Neuronal stem cell (in vitro differentiated cells): ENCODE results near the gene DTX4.

Experiments used
- DNase-seq: peaks from one replicate; pipeline ENCODE4 v3.0.0-alpha.2; 2013; ENCODE audit warnings: low spot score
- H2AFZ ChIP-seq: one replicate; pipeline ENCODE4 v1.6.1; 2013; ENCODE audit warnings: mild to moderate bottlenecking, low read length, inconsistent platforms
- H2AK5ac ChIP-seq: 2 replicates; pipeline ENCODE4 v1.6.1; 2013; ENCODE audit warnings: low read depth, mild to moderate bottlenecking, inconsistent platforms, low read length, moderate library complexity, mixed read lengths
- H2BK120ac ChIP-seq: 2 replicates; pipeline ENCODE4 v1.6.1; 2013; ENCODE audit warnings: low read depth, mild to moderate bottlenecking, inconsistent platforms, low read length, moderate library complexity, mixed read lengths
- H2BK12ac ChIP-seq: one replicate; pipeline ENCODE4 v1.6.1; 2013; ENCODE audit warnings: low read length, inconsistent platforms
- H2BK15ac ChIP-seq: 2 replicates; pipeline ENCODE4 v1.6.1; 2013; ENCODE audit warnings: mild to moderate bottlenecking, low read length, inconsistent platforms, mixed read lengths
- H2BK5ac ChIP-seq: one replicate; pipeline ENCODE4 v1.6.1; 2013; ENCODE audit warnings: inconsistent platforms, mild to moderate bottlenecking, low read length, moderate library complexity
- H3K14ac ChIP-seq: one replicate; pipeline ENCODE4 v1.6.1; 2013; ENCODE audit warnings: low read length, inconsistent platforms
- H3K18ac ChIP-seq: 2 replicates; pipeline ENCODE4 v1.6.1; 2013; ENCODE audit warnings: low read length, inconsistent platforms
- H3K23ac ChIP-seq: 2 replicates; pipeline ENCODE4 v1.6.1; 2013; ENCODE audit warnings: low read depth, mild to moderate bottlenecking, mixed read lengths, low read length, inconsistent platforms; ENCODE audit not compliant: poor library complexity
- H3K27ac ChIP-seq: replicated peaks from 3 replicates; pipeline ENCODE4 v1.5.1; 2013; ENCODE audit warnings: low read length, inconsistent platforms
- H3K27me3 ChIP-seq, 3 experiments: 2 replicates each; pipeline ENCODE4 v1.6.1; 2013; ENCODE audit warnings: low read length in 3 of 3, mild to moderate bottlenecking in 2 of 3, inconsistent platforms in 1 of 3, low read depth in 1 of 3, mixed read lengths in 1 of 3, moderate library complexity in 1 of 3; ENCODE audit not compliant: control insufficient read depth in 3 of 3, insufficient read depth in 3 of 3
- H3K36me3 ChIP-seq, 2 donors: replicated peaks in 1 of 2; 2 replicates each; pipeline ENCODE4 v1.6.1; 2013; ENCODE audit warnings: low read length in 2 of 2; ENCODE audit not compliant: control insufficient read depth in 2 of 2, insufficient read depth in 2 of 2
- H3K4ac ChIP-seq: 2 replicates; pipeline ENCODE4 v1.6.1; 2013; ENCODE audit warnings: inconsistent platforms, mild to moderate bottlenecking, low read length, moderate library complexity
- H3K4me1 ChIP-seq, 2 donors: 1 replicate in 1 of 2; 2 replicates in 1 of 2; pipeline ENCODE4 v1.6.1; 2013; ENCODE audit warnings: low read length in 2 of 2, low read depth in 1 of 2; ENCODE audit not compliant: control insufficient read depth in 2 of 2, insufficient read depth in 1 of 2
- H3K4me2 ChIP-seq: one replicate; pipeline ENCODE4 v1.6.1; 2013; ENCODE audit warnings: mild to moderate bottlenecking, low read length, inconsistent platforms; ENCODE audit not compliant: insufficient read depth, poor library complexity, severe bottlenecking
- H3K4me3 ChIP-seq, 2 donors: 2 replicates each; pipeline ENCODE4 v1.5.1; 2013; ENCODE audit warnings: low read length in 2 of 2, mild to moderate bottlenecking in 2 of 2, inconsistent platforms in 1 of 2, moderate library complexity in 1 of 2
- H3K79me1 ChIP-seq: one replicate; pipeline ENCODE4 v1.6.1; 2013; ENCODE audit warnings: low read depth, mild to moderate bottlenecking, inconsistent platforms, low read length, moderate library complexity
- H3K9ac ChIP-seq: one replicate; pipeline ENCODE4 v1.6.1; 2013; ENCODE audit warnings: mild to moderate bottlenecking, low read depth, low read length, inconsistent platforms; ENCODE audit not compliant: poor library complexity
- H3K9me3 ChIP-seq, 2 donors: replicated peaks in 1 of 2; 2 replicates each; pipeline versions ENCODE3 to v1.6.1; 2013; ENCODE audit warnings: low read length in 2 of 2, mild to moderate bottlenecking in 2 of 2, inconsistent platforms in 1 of 2, low read depth in 1 of 2, mixed read lengths in 1 of 2, moderate library complexity in 1 of 2; ENCODE audit not compliant: control insufficient read depth in 2 of 2, insufficient read depth in 1 of 2
- H4K8ac ChIP-seq: one replicate; pipeline ENCODE4 v1.6.1; 2013; ENCODE audit warnings: low read depth, mild to moderate bottlenecking, inconsistent platforms, low read length, moderate library complexity
- H4K91ac ChIP-seq: one replicate; pipeline ENCODE4 v1.6.1; 2013; ENCODE audit warnings: low read length, low read depth, mild to moderate bottlenecking, inconsistent platforms; ENCODE audit not compliant: poor library complexity
- WGBS, 2 donors: extraction: QIAGEN DNeasy Blood & Tissue Kit; methylation state at CpG; one replicate each; pipeline ENCODE4 v1.1.7; 2013; ENCODE audit warnings: missing lambda C conversion rate in 2 of 2, mixed read lengths in 1 of 2; ENCODE audit not compliant: insufficient read length in 2 of 2, insufficient replicate concordance in 1 of 2; ENCODE audit errors: extremely low coverage in 2 of 2; 5-methylcytosine and 5-hydroxymethylcytosine counted together

DTX4 gene

GRCh38 chr11:59212744-59213631 lies 41.1 kb downstream of the DTX4 start, which contains the start of gene MPEG1:
MPEG1 (minus strand) TSS chr11:59212927; CDS start chr11:59212865, 62 bp downstream.
- H2AFZ ChIP-seq, result no peak within 1 kb of the TSS
- no peak within 1 kb of the TSS for H2AK5ac ChIP-seq
- no peaks in the 10 kb centered on the region for H3K9me3 ChIP-seq
- no peak within 1 kb of the TSS for H2BK12ac ChIP-seq
- H3K4me1 ChIP-seq, result no peaks in the 10 kb centered on the region
- H4K8ac ChIP-seq, result no peak within 1 kb of the TSS
- no peaks in the 10 kb centered on the region for H3K79me1 ChIP-seq
- no peak within 1 kb of the TSS for H3K27ac ChIP-seq
- no peak within 1 kb of the TSS for H3K18ac ChIP-seq
- no peak within 1 kb of the TSS for H4K91ac ChIP-seq
- no peaks in the 10 kb centered on the region for H3K27me3 ChIP-seq
- no peak within 1 kb of the TSS for H2BK15ac ChIP-seq
- H3K4me2 ChIP-seq, result no peak within 1 kb of the TSS
- no peak within 1 kb of the TSS for H3K4me3 ChIP-seq
- DNase-seq, result no peak
- no peak within 1 kb of the TSS for H3K23ac ChIP-seq
- no CpG with 5 or more reads among the region's 10 CpGs for WGBS, 2 donors
- peaks cover 9 to 17% of the 10 kb centered on the region in 2 donors for H3K36me3 ChIP-seq
- H3K14ac ChIP-seq, result no peak within 1 kb of the TSS
- no peak within 1 kb of the TSS for H2BK120ac ChIP-seq
- no peak within 1 kb of the TSS for H3K4ac ChIP-seq
- no peak within 1 kb of the TSS for H2BK5ac ChIP-seq
- no peak within 1 kb of the TSS for H3K9ac ChIP-seq

- Histone ChIP-seq H3K4me3 (no peak overlapping the region), H4K91ac (no peak overlapping the region), H3K4ac (no peak overlapping the region), H3K27me3 (no peaks in the 10 kb centered on the region), H2AFZ (no peak overlapping the region), H2BK12ac (no peak overlapping the region), H4K8ac (no peak overlapping the region), H3K4me1 (no peaks in the 10 kb centered on the region), H3K9ac (no peak overlapping the region), H2BK15ac (no peak overlapping the region), H3K79me1 (no peaks in the 10 kb centered on the region), H3K9me3 (no peaks in the 10 kb centered on the region), H2AK5ac (no peak overlapping the region), H3K4me2 (no peak overlapping the region), H3K14ac (no peak overlapping the region), H3K36me3 (peaks cover 2 to 4% of the 10 kb centered on the region in 2 donors), H2BK5ac (no peak overlapping the region), H3K27ac (no peak overlapping the region), H3K18ac (no peak overlapping the region), H3K23ac (no peak overlapping the region), H2BK120ac (no peak overlapping the region)
- WGBS, 2 donors, result no CpG with 5 or more reads among the region's 2 CpGs
- no peak for DNase-seq
These were observed 42.4 kb downstream of the DTX4 start for GRCh38 chr11:59214141-59214893.

GRCh38 chr11:59216641-59217564 lies 45.0 kb downstream of the DTX4 start:
- Histone ChIP-seq H2BK120ac (no peak overlapping the region), H2BK5ac (no peak overlapping the region), H3K9ac (no peak overlapping the region), H3K4me1 (no peaks in the 10 kb centered on the region), H2BK12ac (no peak overlapping the region), H3K4me2 (no peak overlapping the region), H3K4ac (no peak overlapping the region), H3K79me1 (no peaks in the 10 kb centered on the region), H3K27ac (no peak overlapping the region), H3K23ac (no peak overlapping the region), H3K4me3 (no peak overlapping the region), H4K8ac (no peak overlapping the region), H3K14ac (no peak overlapping the region), H2AFZ (no peak overlapping the region), H2BK15ac (no peak overlapping the region), H3K36me3 (no peaks in the 10 kb centered on the region), H2AK5ac (no peak overlapping the region), H3K9me3 (no peaks in the 10 kb centered on the region), H3K18ac (no peak overlapping the region), H3K27me3 (peaks cover 0 to 10% (median 0%) of the 10 kb centered on the region in 3 experiments), H4K91ac (no peak overlapping the region)
- no peak for DNase-seq
- WGBS, 2 donors, result no CpG with 5 or more reads among the region's 9 CpGs
